Epithelial cell of esophagus (primary cell): ENCODE results near the gene RELA.

Experiments used
- DNase-seq: peaks from one replicate; pipeline ENCODE4 v3.0.0; 2010; ENCODE audit warnings: low read depth
- H3K4me3 ChIP-seq: 2 replicates; pipeline ENCODE4 v1.5.1; 2011; ENCODE audit warnings: mild to moderate bottlenecking, low read length, control low read depth
- TF ChIP-seq, protein P1 (sequence below): IDR thresholded peaks from 2 replicates; pipeline ENCODE4 v1.5.1; 2011; ENCODE audit warnings: low read depth, mild to moderate bottlenecking, low read length, control low read depth, inconsistent platforms; ENCODE audit not compliant: insufficient read depth; ENCODE audit errors: missing control alignments

The RELA gene

DNA sequence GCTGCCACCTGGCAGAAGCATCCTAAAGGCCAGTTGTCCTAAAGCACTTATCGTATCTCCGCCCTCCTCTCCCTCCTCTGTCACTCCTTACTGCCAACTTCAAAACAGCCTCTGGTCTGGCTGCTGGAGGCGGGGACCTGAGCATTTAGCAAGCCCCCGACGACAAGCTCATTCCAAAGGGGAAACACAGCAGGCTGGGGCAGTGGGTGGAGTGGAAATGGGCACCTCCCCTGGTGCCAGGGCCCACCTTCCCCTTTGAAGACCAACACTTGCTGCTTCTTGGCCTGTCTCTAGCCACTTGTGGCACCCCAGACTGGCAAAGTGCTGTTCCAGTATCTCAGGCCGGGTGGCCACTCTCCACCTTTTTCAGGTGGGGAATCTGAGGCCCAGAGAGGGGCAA, 52.3 kb downstream of the RELA start:
- no peak overlapping the region for H3K4me3 ChIP-seq
- TF ChIP-seq, protein P1, sequence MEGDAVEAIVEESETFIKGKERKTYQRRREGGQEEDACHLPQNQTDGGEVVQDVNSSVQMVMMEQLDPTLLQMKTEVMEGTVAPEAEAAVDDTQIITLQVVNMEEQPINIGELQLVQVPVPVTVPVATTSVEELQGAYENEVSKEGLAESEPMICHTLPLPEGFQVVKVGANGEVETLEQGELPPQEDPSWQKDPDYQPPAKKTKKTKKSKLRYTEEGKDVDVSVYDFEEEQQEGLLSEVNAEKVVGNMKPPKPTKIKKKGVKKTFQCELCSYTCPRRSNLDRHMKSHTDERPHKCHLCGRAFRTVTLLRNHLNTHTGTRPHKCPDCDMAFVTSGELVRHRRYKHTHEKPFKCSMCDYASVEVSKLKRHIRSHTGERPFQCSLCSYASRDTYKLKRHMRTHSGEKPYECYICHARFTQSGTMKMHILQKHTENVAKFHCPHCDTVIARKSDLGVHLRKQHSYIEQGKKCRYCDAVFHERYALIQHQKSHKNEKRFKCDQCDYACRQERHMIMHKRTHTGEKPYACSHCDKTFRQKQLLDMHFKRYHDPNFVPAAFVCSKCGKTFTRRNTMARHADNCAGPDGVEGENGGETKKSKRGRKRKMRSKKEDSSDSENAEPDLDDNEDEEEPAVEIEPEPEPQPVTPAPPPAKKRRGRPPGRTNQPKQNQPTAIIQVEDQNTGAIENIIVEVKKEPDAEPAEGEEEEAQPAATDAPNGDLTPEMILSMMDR, result no peak
- DNase-seq, result no peak

DNA sequence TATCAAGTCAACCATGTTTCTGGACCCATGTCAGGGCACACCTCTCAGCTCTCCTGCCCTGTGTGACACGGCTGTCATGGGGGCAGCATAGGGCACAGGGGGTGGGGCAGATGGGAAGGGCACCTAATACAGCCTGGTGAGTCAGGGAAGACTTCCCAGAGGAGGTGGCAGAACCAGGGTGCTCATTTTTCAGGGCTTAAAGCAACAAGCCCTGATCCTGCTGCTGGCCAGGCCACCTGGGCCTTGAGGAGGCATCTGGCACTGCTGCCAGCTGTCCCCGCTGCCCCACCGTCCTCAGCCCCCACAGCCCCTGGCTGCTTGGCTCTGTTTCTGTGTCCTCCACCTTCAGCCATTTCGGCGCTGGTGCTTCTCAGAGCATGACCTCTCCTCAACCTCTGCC, 53.1 kb downstream of the RELA start:
- H3K4me3 ChIP-seq, result no peak overlapping the region
- TF ChIP-seq, protein P1, result no peak
- no peak for DNase-seq

GRCh38 chr11:65609229-65609628, 53.5 kb downstream of the RELA start:
- DNase-seq, result no peak
- H3K4me3 ChIP-seq, result no peak overlapping the region
- TF ChIP-seq, protein P1, result no peak

DNA sequence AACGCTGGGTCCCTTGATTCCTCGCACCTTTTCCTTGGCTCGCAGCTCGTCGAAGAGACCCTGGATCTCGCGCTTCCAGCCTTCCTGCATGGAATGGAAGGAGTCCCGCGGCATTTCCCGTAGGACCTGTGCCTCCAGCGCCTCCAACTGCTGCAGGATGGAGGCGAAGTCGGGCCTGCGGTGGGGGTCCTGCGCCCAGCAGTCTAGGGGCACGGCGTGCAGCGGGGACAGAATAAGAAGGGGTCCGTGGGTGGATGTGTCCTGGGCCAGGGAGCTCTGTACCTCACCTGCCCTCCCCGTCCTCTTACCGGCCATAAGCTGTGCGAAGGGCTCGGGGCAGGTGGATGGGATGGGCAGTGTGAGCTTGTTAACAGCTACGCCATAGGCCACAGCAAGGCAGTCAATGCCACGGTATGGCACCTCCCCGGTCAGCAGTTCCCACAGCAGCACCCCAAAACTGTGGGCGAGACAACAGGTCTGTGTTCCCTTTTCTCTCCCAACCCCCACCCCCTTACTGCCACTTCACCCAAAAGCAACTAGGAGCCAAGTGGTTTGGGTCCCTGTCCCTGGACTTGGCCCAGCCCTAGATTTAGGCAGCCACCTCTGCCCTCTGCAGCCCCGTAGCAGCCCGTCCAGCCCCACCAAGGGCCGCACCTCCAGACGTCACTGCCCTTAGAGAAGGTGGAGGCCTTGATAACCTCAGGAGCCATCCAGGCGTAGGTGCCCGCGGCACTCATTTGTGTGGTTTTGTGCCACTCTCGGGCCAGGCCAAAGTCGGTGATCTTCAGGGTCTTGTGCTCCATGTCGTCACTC, 54.9 kb downstream of the RELA start:
- H3K4me3 ChIP-seq, result peak overlapping the region; percentile 28
- TF ChIP-seq, protein P1, result no peak
- no peak for DNase-seq

DNA sequence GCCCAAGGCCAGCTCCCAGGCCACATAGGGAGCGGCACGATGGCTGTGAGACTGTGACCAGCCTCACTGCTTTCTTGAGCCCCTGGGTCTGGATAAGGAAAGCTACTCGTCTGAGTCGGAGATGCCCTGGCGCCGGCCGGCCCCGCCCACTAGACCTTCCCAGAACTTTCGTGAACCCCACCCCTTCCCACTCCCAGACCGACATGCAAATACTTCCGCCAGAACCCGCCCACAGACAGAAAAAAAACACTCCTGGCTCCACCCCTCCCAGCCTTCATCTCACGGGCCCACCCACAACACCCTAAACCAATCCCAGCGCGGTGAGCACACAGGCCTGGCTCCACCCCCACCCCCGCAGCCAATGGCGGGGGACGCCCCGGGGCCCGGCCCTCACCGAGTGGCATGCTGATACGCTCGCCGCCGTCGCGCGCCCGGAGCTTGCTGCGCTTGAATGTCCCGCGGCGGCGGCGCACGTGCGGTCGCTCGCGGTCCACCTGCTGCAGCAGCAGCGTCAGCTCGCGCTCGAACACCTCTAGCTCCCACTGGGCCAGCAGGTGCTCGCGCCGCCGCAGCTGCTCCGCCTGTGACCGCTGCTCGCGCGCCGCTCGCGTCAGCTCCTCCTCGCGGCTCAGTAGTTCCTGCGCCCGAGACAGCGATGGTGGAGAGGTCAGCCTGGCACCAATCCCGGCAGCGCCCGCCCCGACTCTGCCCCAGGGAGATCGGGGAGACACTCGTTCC, 55.7 kb downstream of the RELA start:
- peak overlapping the region; percentile 28 for H3K4me3 ChIP-seq
- TF ChIP-seq, protein P1, result no peak
- DNase-seq, result peak; percentile 97

- DNase-seq, result no peak
- no peak overlapping the region for H3K4me3 ChIP-seq
- TF ChIP-seq, protein P1, result no peak
Observed at GRCh38 chr11:65604258-65604657, 58.5 kb downstream of the RELA start.
